GM23338 (cell line): ENCODE data around the gene OAS2. TPM values are rescaled to one million over a fixed set of nuclear protein-coding genes. Genes with fewer than 3 reads are reported as not detected.

Experiments
- ATAC-seq: fragments of 200-7000 bp; cut with Tn5 transposase; 3 replicates; pipeline ENCODE4 v1.9.1; 2020
- DNase-seq: peaks from one replicate; pipeline ENCODE4 v3.0.0-alpha.2; 2015; ENCODE audit warnings: low spot score
- H2AFZ ChIP-seq: fragments of 200-600 bp; sonication (generic); 2 replicates; pipeline ENCODE4 v1.8.0; 2016; ENCODE audit warnings: antibody characterized with exemption, mild to moderate bottlenecking, moderate library complexity
- H3F3A ChIP-seq: fragments of 200-600 bp; sonication (generic); replicated peaks from 2 replicates; pipeline ENCODE4 v1.8.0; 2017; ENCODE audit warnings: antibody characterized with exemption, mixed run types, low read depth
- H3K27ac ChIP-seq: fragments of 200-600 bp; sonication (generic); 2 replicates; pipeline ENCODE4 v1.6.1; 2016; ENCODE audit warnings: low read depth
- H3K27me3 ChIP-seq: fragments of 200-600 bp; sonication (generic); 2 replicates; pipeline ENCODE4 v1.8.0; 2016; ENCODE audit warnings: mild to moderate bottlenecking, mixed run types, moderate library complexity; ENCODE audit not compliant: insufficient read depth
- H3K36me3 ChIP-seq: fragments of 200-600 bp; sonication (generic); 2 replicates; pipeline ENCODE4 v1.8.0; 2016; ENCODE audit warnings: mild to moderate bottlenecking; ENCODE audit not compliant: insufficient read depth
- H3K4me1 ChIP-seq: fragments of 200-600 bp; sonication (generic); 2 replicates; pipeline ENCODE4 v1.8.0; 2016; ENCODE audit warnings: mild to moderate bottlenecking, moderate library complexity; ENCODE audit not compliant: insufficient read depth
- H3K4me2 ChIP-seq: fragments of 200-600 bp; sonication (generic); 2 replicates; pipeline ENCODE4 v1.7.1; 2017; ENCODE audit warnings: mixed run types
- H3K4me3 ChIP-seq: fragments of 200-600 bp; sonication (generic); 2 replicates; pipeline ENCODE4 v1.6.1; 2016; ENCODE audit warnings: mixed run types
- H3K79me2 ChIP-seq: fragments of 200-600 bp; sonication (generic); replicated peaks from 2 replicates; pipeline ENCODE4 v1.8.0; 2017; ENCODE audit warnings: mild to moderate bottlenecking; ENCODE audit not compliant: insufficient read depth
- H3K9me2 ChIP-seq: fragments of 200-600 bp; sonication (generic); 2 replicates; pipeline ENCODE4 v1.8.0; 2017; ENCODE audit not compliant: insufficient read depth
- H4K20me1 ChIP-seq: fragments of 200-600 bp; sonication (generic); replicated peaks from 2 replicates; pipeline ENCODE4 v1.8.0; 2017; ENCODE audit warnings: mild to moderate bottlenecking; ENCODE audit not compliant: insufficient read depth
- H3K27ac Mint-ChIP-seq: 2 replicates; pipeline ENCODE4 v1.8.0; 2020; ENCODE audit warnings: inconsistent platforms, mild to moderate bottlenecking, moderate library complexity, mixed read lengths
- H3K27me3 Mint-ChIP-seq: 3 replicates; pipeline ENCODE4 v1.8.0; 2022; ENCODE audit warnings: low read depth, mild to moderate bottlenecking, moderate library complexity, mixed read lengths, inconsistent platforms; ENCODE audit not compliant: insufficient read depth, poor library complexity
- H3K36me3 Mint-ChIP-seq: 3 replicates; pipeline ENCODE4 v1.8.0; 2021; ENCODE audit warnings: low read depth, mild to moderate bottlenecking, inconsistent platforms, moderate library complexity, mixed read lengths
- H3K4me1 Mint-ChIP-seq: 3 replicates; pipeline ENCODE4 v1.8.0; 2020; ENCODE audit warnings: mild to moderate bottlenecking, inconsistent platforms, mixed read lengths
- H3K4me3 Mint-ChIP-seq: 3 replicates; pipeline ENCODE4 v1.8.0; 2021; ENCODE audit warnings: moderate library complexity, mild to moderate bottlenecking, inconsistent platforms, mixed read lengths
- H3K9me3 Mint-ChIP-seq: 3 replicates; pipeline ENCODE4 v1.8.0; 2020; ENCODE audit warnings: moderate library complexity, mild to moderate bottlenecking, inconsistent platforms, mixed read lengths
- CREB1 ChIP-seq: fragments of 250-450 bp; sonication (Bioruptor Pico); IDR thresholded peaks from 2 replicates; pipeline ENCODE4 v1.5.0; 2020; ENCODE audit warnings: low read depth, mild to moderate bottlenecking, moderate library complexity
- EZH2 ChIP-seq: fragments of 200-600 bp; sonication (generic); IDR thresholded peaks from one replicate; pipeline ENCODE4 v1.8.0; 2017; ENCODE audit warnings: antibody characterized with exemption, mild to moderate bottlenecking, low read depth; ENCODE audit not compliant: unreplicated experiment
- EZH2phosphoT487 ChIP-seq: fragments of 200-600 bp; sonication (generic); IDR thresholded peaks from one replicate; pipeline ENCODE4 v1.8.1; 2018; ENCODE audit warnings: antibody characterized with exemption; ENCODE audit not compliant: unreplicated experiment
- JUNB ChIP-seq: IDR thresholded peaks from one replicate; pipeline ENCODE4 v1.6.1; 2016; ENCODE audit warnings: antibody characterized with exemption; ENCODE audit not compliant: unreplicated experiment
- NANOG ChIP-seq: IDR thresholded peaks from 2 replicates; pipeline ENCODE4 v1.6.1; 2016; ENCODE audit warnings: antibody characterized with exemption, borderline replicate concordance
- POLR2AphosphoS5 ChIP-seq: IDR thresholded peaks from 2 replicates; pipeline ENCODE4 v1.6.1; 2016; ENCODE audit warnings: antibody characterized with exemption, low read depth
- STAT1 ChIP-seq: IDR thresholded peaks from one replicate; pipeline ENCODE4 v1.6.1; 2016; ENCODE audit warnings: antibody characterized with exemption; ENCODE audit not compliant: unreplicated experiment
- ZNF331 ChIP-seq: fragments of 250-450 bp; sonication (Bioruptor Pico); IDR thresholded peaks from 2 replicates; pipeline ENCODE4 v1.5.0; 2020; ENCODE audit warnings: low read depth, mild to moderate bottlenecking, moderate library complexity
- polyA plus RNA-seq: library from polyadenylated mRNA; unstranded; fragments of >200 nt; fragmentation: Nextera tagmentation; extraction: Ambion mirVana; gene quantifications from 2 replicates; pipeline ENCODE4 v1.2.1, GENCODE V29; 2016
- total RNA-seq: library from RNA; depleted of rRNA; stranded (reverse); fragments of >200 nt; shearing (Covaris generic); gene quantifications from 2 replicates; pipeline ENCODE4 v1.2.3, GENCODE V29; 2014
- TF ChIP-seq, protein P1 (sequence below): IDR thresholded peaks from one replicate; pipeline ENCODE4 v1.6.1; 2018; ENCODE audit warnings: antibody characterized with exemption; ENCODE audit not compliant: unreplicated experiment
- TF ChIP-seq, protein P2 (sequence below): fragments of 250-450 bp; sonication (Bioruptor Pico); IDR thresholded peaks from 2 replicates; pipeline ENCODE4 v1.5.0; 2020; ENCODE audit warnings: mild to moderate bottlenecking, moderate library complexity
- TF ChIP-seq, protein P3 (sequence below): IDR thresholded peaks from 2 replicates; pipeline ENCODE4 v1.6.1; 2016; ENCODE audit warnings: antibody characterized with exemption

Gene OAS2
- total and polyA plus RNA-seq, 2 experiments from 2014 or later, result 0.10 TPM; not detected in 1

DNA sequence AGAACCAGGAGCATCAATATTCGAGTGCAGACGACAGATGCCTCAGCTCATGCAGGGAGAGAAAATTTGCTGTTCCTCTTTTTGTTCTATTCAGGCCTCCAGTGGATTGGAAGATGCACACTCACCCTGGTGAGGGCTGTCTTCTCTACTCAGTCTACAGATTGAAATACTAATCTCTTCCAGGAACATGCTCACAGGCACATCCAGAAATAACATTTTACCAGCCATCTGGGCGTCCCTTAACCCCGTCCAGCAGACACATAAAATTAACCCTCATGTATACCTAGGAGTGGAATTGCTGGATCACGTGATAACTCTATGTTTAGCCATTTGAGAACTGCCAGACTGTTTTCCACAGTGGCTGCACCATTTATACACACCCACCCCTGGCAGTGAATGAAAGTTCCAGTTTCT, 4.5 kb upstream of the OAS2 start:
- no peaks in the 10 kb centered on the region for H3K4me1 Mint-ChIP-seq
- Histone ChIP-seq H3K9me2 (0 out of 2 replicates have a peak, but pooled peaks cover 5% of the 10 kb centered on the region), H3K36me3 (no peaks in the 10 kb centered on the region), H3F3A (no peaks in the 10 kb centered on the region), H4K20me1 (no peaks in the 10 kb centered on the region), H3K4me2 (no peak overlapping the region), H3K79me2 (no peaks in the 10 kb centered on the region), H3K4me3 (no peak overlapping the region), H2AFZ (no peak overlapping the region), H3K27ac (no peak overlapping the region), H3K27me3 (no peaks in the 10 kb centered on the region), H3K4me1 (no peaks in the 10 kb centered on the region)
- ATAC-seq, result no peak
- no peak for DNase-seq
- H3K27me3 Mint-ChIP-seq, result peaks cover 8% of the 10 kb centered on the region
- H3K9me3 Mint-ChIP-seq, result no peaks in the 10 kb centered on the region
- no peak overlapping the region for H3K27ac Mint-ChIP-seq
- H3K4me3 Mint-ChIP-seq, result no peak overlapping the region
- no peak for TF ChIP-seq NANOG
- H3K36me3 Mint-ChIP-seq, result no peaks in the 10 kb centered on the region

DNA sequence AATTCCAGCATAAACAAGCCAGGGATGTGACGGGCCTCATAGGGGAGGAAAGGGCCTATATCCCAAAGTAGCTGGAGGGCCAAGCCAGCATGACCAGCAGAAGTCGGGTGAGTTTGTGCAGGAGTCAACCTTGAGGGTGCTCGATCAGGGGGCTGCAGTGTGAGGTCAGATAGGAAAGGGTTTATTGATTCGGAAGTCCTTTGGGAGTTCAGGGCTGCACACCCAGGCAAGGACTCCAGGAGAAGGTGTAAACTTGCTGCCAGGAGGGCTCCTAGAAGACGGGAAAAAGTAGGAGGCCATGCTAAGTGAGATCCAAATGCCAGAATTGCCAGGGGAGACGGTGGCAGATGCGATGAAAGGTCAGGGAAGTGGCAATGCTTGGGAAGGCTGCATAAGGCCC, 3.4 kb upstream of the OAS2 start:
- Histone ChIP-seq H3K27ac (no peak overlapping the region), H3K4me1 (no peaks in the 10 kb centered on the region), H3K4me2 (no peak overlapping the region), H4K20me1 (no peaks in the 10 kb centered on the region), H2AFZ (no peak overlapping the region), H3K79me2 (no peaks in the 10 kb centered on the region), H3K9me2 (0 out of 2 replicates have a peak, but pooled peaks cover 5% of the 10 kb centered on the region), H3K27me3 (no peaks in the 10 kb centered on the region), H3F3A (no peaks in the 10 kb centered on the region), H3K36me3 (no peaks in the 10 kb centered on the region), H3K4me3 (no peak overlapping the region)
- Mint-ChIP-seq H3K4me1 (no peaks in the 10 kb centered on the region), H3K27me3 (peaks cover 10% of the 10 kb centered on the region), H3K9me3 (no peaks in the 10 kb centered on the region), H3K4me3 (no peak overlapping the region), H3K36me3 (no peaks in the 10 kb centered on the region), H3K27ac (no peak overlapping the region)
- ATAC-seq (no peak), DNase-seq (no peak)
- TF ChIP-seq CREB1 (no peak), NANOG (no peak), POLR2AphosphoS5 (no peak), EZH2 (no peak), STAT1 (no peak), ZNF331 (CRISPR knock-in tag) (no peak), JUNB (no peak), EZH2phosphoT487 (no peak)
- TF ChIP-seq, protein P1, sequence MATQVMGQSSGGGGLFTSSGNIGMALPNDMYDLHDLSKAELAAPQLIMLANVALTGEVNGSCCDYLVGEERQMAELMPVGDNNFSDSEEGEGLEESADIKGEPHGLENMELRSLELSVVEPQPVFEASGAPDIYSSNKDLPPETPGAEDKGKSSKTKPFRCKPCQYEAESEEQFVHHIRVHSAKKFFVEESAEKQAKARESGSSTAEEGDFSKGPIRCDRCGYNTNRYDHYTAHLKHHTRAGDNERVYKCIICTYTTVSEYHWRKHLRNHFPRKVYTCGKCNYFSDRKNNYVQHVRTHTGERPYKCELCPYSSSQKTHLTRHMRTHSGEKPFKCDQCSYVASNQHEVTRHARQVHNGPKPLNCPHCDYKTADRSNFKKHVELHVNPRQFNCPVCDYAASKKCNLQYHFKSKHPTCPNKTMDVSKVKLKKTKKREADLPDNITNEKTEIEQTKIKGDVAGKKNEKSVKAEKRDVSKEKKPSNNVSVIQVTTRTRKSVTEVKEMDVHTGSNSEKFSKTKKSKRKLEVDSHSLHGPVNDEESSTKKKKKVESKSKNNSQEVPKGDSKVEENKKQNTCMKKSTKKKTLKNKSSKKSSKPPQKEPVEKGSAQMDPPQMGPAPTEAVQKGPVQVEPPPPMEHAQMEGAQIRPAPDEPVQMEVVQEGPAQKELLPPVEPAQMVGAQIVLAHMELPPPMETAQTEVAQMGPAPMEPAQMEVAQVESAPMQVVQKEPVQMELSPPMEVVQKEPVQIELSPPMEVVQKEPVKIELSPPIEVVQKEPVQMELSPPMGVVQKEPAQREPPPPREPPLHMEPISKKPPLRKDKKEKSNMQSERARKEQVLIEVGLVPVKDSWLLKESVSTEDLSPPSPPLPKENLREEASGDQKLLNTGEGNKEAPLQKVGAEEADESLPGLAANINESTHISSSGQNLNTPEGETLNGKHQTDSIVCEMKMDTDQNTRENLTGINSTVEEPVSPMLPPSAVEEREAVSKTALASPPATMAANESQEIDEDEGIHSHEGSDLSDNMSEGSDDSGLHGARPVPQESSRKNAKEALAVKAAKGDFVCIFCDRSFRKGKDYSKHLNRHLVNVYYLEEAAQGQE, result no peak
- TF ChIP-seq, protein P2, sequence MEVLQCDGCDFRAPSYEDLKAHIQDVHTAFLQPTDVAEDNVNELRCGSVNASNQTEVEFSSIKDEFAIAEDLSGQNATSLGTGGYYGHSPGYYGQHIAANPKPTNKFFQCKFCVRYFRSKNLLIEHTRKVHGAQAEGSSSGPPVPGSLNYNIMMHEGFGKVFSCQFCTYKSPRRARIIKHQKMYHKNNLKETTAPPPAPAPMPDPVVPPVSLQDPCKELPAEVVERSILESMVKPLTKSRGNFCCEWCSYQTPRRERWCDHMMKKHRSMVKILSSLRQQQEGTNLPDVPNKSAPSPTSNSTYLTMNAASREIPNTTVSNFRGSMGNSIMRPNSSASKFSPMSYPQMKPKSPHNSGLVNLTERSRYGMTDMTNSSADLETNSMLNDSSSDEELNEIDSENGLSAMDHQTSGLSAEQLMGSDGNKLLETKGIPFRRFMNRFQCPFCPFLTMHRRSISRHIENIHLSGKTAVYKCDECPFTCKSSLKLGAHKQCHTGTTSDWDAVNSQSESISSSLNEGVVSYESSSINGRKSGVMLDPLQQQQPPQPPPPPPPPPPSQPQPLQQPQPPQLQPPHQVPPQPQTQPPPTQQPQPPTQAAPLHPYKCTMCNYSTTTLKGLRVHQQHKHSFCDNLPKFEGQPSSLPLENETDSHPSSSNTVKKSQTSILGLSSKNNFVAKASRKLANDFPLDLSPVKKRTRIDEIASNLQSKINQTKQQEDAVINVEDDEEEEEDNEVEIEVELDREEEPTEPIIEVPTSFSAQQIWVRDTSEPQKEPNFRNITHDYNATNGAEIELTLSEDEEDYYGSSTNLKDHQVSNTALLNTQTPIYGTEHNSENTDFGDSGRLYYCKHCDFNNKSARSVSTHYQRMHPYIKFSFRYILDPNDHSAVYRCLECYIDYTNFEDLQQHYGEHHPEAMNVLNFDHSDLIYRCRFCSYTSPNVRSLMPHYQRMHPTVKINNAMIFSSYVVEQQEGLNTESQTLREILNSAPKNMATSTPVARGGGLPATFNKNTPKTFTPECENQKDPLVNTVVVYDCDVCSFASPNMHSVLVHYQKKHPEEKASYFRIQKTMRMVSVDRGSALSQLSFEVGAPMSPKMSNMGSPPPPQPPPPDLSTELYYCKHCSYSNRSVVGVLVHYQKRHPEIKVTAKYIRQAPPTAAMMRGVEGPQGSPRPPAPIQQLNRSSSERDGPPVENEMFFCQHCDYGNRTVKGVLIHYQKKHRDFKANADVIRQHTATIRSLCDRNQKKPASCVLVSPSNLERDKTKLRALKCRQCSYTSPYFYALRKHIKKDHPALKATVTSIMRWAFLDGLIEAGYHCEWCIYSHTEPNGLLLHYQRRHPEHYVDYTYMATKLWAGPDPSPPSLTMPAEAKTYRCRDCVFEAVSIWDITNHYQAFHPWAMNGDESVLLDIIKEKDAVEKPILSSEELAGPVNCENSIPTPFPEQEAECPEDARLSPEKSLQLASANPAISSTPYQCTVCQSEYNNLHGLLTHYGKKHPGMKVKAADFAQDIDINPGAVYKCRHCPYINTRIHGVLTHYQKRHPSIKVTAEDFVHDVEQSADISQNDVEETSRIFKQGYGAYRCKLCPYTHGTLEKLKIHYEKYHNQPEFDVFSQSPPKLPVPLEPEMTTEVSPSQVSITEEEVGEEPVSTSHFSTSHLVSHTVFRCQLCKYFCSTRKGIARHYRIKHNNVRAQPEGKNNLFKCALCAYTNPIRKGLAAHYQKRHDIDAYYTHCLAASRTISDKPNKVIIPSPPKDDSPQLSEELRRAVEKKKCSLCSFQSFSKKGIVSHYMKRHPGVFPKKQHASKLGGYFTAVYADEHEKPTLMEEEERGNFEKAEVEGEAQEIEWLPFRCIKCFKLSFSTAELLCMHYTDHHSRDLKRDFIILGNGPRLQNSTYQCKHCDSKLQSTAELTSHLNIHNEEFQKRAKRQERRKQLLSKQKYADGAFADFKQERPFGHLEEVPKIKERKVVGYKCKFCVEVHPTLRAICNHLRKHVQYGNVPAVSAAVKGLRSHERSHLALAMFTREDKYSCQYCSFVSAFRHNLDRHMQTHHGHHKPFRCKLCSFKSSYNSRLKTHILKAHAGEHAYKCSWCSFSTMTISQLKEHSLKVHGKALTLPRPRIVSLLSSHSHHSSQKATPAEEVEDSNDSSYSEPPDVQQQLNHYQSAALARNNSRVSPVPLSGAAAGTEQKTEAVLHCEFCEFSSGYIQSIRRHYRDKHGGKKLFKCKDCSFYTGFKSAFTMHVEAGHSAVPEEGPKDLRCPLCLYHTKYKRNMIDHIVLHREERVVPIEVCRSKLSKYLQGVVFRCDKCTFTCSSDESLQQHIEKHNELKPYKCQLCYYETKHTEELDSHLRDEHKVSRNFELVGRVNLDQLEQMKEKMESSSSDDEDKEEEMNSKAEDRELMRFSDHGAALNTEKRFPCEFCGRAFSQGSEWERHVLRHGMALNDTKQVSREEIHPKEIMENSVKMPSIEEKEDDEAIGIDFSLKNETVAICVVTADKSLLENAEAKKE (CRISPR knock-in tag), result no peak
- TF ChIP-seq, protein P3, sequence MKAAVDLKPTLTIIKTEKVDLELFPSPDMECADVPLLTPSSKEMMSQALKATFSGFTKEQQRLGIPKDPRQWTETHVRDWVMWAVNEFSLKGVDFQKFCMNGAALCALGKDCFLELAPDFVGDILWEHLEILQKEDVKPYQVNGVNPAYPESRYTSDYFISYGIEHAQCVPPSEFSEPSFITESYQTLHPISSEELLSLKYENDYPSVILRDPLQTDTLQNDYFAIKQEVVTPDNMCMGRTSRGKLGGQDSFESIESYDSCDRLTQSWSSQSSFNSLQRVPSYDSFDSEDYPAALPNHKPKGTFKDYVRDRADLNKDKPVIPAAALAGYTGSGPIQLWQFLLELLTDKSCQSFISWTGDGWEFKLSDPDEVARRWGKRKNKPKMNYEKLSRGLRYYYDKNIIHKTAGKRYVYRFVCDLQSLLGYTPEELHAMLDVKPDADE, result no peak
